HUDEP-2 (cell line): ENCODE results near the gene STX12.
"Not testable (repeated sequence)": the region's sequence is repeated elsewhere in the genome, so short reads cannot be mapped to it uniquely, and the experiment has no call there.

Experiments used
- DNase-seq, 76 experiments: peaks; one replicate each; lab custom pipeline; 2025; ENCODE audit not compliant: unreplicated experiment in 76 of 76; lab: John Stamatoyannopoulos, UW

STX12 gene

GRCh38 chr1:27864264-27864895 is 91.4 kb downstream of the STX12 start:
- peak in 1 of 76 experiments; percentile 9 for DNase-seq

DNA sequence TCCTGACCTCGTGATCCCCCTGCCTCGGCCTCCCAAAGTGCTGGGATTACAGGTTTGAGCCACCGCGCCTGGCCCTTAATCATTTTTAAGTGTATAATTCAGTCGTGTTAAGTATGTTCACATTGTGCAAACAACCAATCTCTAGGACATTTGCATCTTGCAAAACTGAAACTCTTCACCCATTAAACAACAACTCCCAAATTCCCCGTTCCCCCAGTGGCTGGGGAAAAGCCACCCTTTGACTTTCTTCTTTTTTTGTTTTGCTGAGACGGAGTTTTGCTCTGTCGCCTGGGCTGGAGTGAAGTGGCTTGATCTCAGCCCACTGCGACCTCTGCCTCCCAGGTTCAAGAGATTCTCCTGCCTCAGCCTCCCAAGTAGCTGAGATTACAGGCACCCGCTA is 92.8 kb downstream of the STX12 start:
- no peak for DNase-seq

DNA sequence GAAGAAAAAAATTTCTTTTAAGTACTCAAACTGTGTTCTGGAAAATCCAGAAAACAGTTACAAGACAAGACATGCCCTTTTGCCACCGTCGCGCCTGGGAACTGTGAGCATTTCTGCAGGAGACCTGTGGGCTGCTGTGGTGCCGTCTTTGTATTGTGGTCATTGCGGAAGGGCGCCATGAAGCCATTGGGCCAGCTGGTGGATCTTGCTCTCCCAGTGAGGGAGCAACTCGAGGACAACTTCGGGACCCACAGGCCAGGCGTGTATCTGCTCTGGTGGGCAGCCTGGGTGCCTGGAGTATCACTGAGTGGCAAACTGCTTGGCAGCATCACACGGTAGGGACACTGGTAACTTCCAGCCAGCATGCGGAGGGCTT is 95.5 kb downstream of the STX12 start:
- peak in 4 of 76 experiments; percentile 32 to 56 (median 42) for DNase-seq

GRCh38 chr1:27868932-27869718 is 96.1 kb downstream of the STX12 start:
- DNase-seq, result peak in 23 of 76 experiments; percentile 1 to 56 (median 25)

- peak in 3 of 76 experiments; percentile 4 to 10 (median 7) for DNase-seq
Measured at GRCh38 chr1:27869719-27870085, 96.7 kb downstream of the STX12 start.

- DNase-seq, result not testable (repeated sequence)
Measured at GRCh38 chr1:27871076-27871475, 98.1 kb downstream of the STX12 start.

- peak in 53 of 76 experiments; percentile 15 to 80 (median 60) for DNase-seq
Measured at GRCh38 chr1:27872059-27872801, 99.2 kb downstream of the STX12 start, which contains the start of gene THEMIS2. Gene THEMIS2 (plus strand): TSS chr1:27872544. CDS start chr1:27872572, 28 bp downstream.

DNA sequence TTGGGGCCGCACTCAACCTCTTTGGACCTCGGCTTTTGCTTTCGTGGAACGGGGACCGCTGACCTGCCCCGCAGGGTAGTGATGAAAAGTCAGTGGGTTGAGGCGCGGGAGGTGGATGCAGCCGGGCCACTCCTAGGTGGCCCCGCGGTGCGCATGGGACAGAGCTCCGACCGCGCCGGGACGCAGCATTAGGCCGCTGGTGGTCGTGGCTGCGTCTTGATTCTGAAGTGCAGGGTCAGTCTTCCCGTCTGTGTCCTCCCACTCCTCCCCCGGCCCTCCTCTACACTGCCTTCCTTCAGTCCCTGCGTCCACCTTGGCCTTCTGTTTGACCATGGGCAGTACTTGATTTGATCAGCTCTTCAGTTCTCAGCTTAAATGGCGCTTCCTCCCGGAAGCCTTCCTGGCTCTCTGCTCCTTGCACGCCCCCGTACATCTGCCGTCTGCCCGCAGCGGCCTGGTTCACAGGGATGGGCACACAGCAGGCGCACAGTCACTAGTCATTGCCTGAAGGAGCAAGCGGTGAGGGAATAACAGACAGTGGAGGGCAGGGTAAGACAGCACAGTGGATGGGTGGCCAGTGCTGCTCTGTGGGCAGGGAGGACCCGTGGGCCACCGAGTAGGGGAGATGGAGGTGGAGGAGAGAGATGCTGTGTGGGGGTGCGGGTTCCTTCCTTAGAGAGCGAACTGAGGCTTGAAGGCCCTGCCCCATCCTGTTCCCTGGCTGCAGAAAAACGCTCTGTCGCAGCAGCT is 100.0 kb downstream of the STX12 start:
- DNase-seq, result peak in 35 of 76 experiments; percentile 5 to 48 (median 28)

GRCh38 chr1:27873671-27874384 is 100.8 kb downstream of the STX12 start:
- no peak for DNase-seq
